Measurements from ENCODE around the gene OLFM1. TPM values are rescaled to one million over a fixed set of nuclear protein-coding genes. Genes with fewer than 3 reads are reported as not detected.

Gene OLFM1
- total RNA-seq, 1 donor = 4.4 TPM

DNA sequence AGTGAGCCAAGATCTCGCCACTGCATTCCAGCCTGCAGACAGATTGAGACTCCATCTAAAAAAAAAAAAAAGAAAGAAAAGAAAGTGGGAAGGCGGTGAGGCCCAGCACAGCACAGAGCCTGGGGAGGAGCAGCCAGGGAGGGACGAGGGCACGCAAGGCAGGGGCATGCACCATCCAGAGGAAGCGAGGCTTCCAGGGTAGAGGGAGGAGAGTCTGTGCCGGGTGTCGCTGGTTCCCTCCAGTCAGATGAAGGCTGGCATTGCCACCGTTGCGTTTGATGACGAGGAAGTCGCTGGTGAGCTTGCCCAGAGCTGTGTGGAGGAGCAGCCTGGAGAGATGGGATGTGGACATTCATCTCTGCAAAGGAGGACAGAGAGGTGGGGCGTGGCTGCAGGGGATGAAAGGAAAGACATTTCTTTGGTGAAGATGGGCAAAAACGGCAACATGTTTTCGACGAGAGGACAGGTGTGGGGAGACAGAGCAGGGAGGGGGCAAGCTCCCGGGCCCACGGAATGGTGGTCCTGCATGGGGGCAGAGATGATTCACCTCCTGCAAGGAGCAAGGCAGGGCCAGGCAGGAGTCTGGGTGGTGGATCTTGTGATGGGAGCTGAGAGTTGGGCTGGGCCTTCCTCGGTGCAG lies 18.6 kb upstream of the OLFM1 start:
- Histone ChIP-seq H3K9me3 (ENCODE audit: low read depth, low read length) (no peaks in the 10 kb centered on the region), H3K27me3 (ENCODE audit: insufficient read depth, low read length) (no peaks in the 10 kb centered on the region), H3K4me3 (ENCODE audit: low read length) (no peak overlapping the region), H3K4me1 (ENCODE audit: insufficient read depth, low read length) (no peaks in the 10 kb centered on the region)

GRCh38 chr9:135069558-135070197 lies 17.8 kb upstream of the OLFM1 start:
- Histone ChIP-seq H3K4me3 (ENCODE audit: low read length) (no peak overlapping the region), H3K27me3 (ENCODE audit: insufficient read depth, low read length) (peaks cover under 1% of the 10 kb centered on the region), H3K4me1 (ENCODE audit: insufficient read depth, low read length) (no peaks in the 10 kb centered on the region), H3K9me3 (ENCODE audit: low read depth, low read length) (no peaks in the 10 kb centered on the region)

- no peaks in the 10 kb centered on the region for H3K4me1 ChIP-seq (ENCODE audit: insufficient read depth, low read length)
- H3K27me3 ChIP-seq (ENCODE audit: insufficient read depth, low read length) = peaks cover 4% of the 10 kb centered on the region
- H3K4me3 ChIP-seq (ENCODE audit: low read length) = no peak overlapping the region
- H3K9me3 ChIP-seq (ENCODE audit: low read depth, low read length) = no peaks in the 10 kb centered on the region
These were observed 17.1 kb upstream of the OLFM1 start for GRCh38 chr9:135070198-135070951.

DNA sequence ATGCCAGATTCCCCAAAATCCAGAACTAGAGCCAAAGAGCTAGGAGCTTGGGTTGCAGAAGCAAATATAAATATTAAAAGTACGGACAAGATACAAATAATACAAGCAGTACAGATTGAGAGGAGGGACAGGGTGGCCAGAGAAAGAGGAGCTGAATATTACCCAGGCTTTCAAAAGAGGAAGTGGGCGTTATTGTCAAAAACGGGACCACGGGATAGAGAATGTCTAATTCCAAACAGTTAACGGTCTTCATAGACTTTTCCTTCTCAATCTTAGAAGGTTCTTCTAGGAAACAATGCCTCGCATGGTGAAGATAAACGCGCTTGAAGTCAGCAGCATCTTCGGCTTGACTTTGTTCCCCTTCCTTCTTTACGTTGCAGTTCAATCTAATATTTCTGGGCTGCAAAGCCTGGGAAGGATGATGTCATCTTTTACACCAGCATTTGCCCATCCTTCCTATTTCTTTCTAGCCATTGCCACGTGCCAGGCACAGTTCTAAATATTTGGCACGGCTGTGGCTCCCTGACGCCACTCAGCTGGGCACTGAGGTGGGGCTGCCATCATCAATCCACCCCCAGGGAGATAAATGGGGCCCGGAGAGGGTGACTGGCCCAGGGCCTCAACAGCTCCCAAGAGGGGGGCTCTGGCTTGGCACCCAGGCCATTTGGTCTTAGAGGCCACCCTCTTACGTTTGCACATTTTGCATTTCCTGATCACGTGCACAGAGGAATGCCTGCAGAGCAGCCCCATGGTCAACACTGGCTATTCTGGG lies 16.3 kb upstream of the OLFM1 start:
- Histone ChIP-seq H3K4me3 (ENCODE audit: low read length) (no peak overlapping the region), H3K4me1 (ENCODE audit: insufficient read depth, low read length) (no peaks in the 10 kb centered on the region), H3K27me3 (ENCODE audit: insufficient read depth, low read length) (peaks cover 4% of the 10 kb centered on the region), H3K9me3 (ENCODE audit: low read depth, low read length) (no peaks in the 10 kb centered on the region)

- no peaks in the 10 kb centered on the region for H3K4me1 ChIP-seq (ENCODE audit: insufficient read depth, low read length)
- peaks cover 14% of the 10 kb centered on the region for H3K27me3 ChIP-seq (ENCODE audit: insufficient read depth, low read length)
- no peaks in the 10 kb centered on the region for H3K9me3 ChIP-seq (ENCODE audit: low read depth, low read length)
- H3K4me3 ChIP-seq (ENCODE audit: low read length) = no peak overlapping the region
These were observed 14.3 kb upstream of the OLFM1 start for GRCh38 chr9:135073081-135073740.

DNA sequence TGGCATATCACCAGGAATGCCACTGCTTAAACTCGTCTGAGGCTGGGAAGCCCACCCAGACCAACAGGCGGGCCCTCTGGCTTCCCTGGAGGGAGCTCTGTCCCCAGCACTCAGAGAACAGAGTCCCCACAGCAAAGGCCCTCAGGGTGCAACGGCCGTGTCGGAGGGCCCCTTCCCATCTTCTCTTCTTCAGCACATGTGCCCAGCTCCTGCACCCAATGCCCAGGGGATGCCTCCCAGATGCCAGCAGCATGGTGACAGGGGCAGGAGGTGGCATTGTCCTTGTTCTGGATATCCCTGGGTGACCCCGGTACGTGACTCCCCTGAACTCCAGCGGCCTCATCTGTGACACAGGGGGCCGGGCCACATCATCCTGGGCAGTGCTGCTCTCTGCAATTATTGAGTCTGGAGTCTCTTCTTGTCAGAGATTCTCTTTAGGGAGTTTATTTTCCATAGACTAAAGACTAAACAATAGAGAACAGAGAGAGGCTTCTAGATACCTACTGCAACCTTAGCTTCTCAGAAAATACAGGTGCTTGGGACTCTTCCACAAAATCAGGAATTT lies 13.6 kb upstream of the OLFM1 start:
- H3K4me3 ChIP-seq (ENCODE audit: low read length) = no peak overlapping the region
- H3K4me1 ChIP-seq (ENCODE audit: insufficient read depth, low read length) = no peaks in the 10 kb centered on the region
- H3K27me3 ChIP-seq (ENCODE audit: insufficient read depth, low read length) = peaks cover 14% of the 10 kb centered on the region
- no peaks in the 10 kb centered on the region for H3K9me3 ChIP-seq (ENCODE audit: low read depth, low read length)

- no peaks in the 10 kb centered on the region for H3K4me1 ChIP-seq (ENCODE audit: insufficient read depth, low read length)
- H3K9me3 ChIP-seq (ENCODE audit: low read depth, low read length) = no peaks in the 10 kb centered on the region
- no peak overlapping the region for H3K4me3 ChIP-seq (ENCODE audit: low read length)
- H3K27me3 ChIP-seq (ENCODE audit: insufficient read depth, low read length) = peaks cover 14% of the 10 kb centered on the region
These were observed 12.9 kb upstream of the OLFM1 start for GRCh38 chr9:135074354-135075233.

- no peaks in the 10 kb centered on the region for H3K4me1 ChIP-seq (ENCODE audit: insufficient read depth, low read length)
- peaks cover 14% of the 10 kb centered on the region for H3K27me3 ChIP-seq (ENCODE audit: insufficient read depth, low read length)
- no peak overlapping the region for H3K4me3 ChIP-seq (ENCODE audit: low read length)
- no peaks in the 10 kb centered on the region for H3K9me3 ChIP-seq (ENCODE audit: low read depth, low read length)
These were observed 12.0 kb upstream of the OLFM1 start for GRCh38 chr9:135075234-135076142.

DNA sequence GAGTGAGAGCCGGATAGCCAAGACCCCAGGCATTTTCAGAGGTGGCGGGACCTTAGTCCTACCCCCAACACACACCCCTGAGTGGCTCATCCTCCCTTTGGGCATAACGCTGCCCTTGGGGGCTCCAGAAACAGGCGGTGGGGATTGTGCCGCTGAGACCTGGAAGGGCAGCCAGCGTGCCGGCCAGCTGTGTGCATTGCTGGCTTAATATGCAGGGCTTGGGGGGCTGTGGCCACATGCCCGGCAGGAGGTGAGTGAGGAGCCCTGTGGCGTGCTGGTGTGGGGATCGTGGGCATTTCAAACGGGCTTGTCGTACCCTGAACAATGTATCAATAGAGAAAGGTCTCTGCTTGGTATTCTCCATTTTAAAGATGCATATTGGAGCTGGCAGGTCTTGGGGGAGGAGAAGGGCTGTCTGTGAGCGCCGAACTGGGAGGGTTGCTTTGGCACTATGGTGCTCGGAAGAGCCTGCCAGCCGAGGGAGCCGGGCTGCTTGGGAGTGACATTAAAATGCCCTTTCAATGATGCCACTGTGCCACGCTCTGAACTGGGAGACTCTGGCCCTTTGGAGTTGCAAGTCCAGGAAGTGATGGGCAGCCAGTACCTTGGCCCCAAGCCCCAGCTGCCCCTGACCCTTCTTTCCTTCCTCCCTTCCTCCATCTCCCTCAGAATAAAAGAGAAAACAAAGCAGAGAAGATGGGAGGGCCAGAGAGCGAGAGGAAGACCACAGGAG lies 11.2 kb upstream of the OLFM1 start:
- peaks cover 14% of the 10 kb centered on the region for H3K27me3 ChIP-seq (ENCODE audit: insufficient read depth, low read length)
- H3K4me3 ChIP-seq (ENCODE audit: low read length) = no peak overlapping the region
- no peaks in the 10 kb centered on the region for H3K9me3 ChIP-seq (ENCODE audit: low read depth, low read length)
- H3K4me1 ChIP-seq (ENCODE audit: insufficient read depth, low read length) = no peaks in the 10 kb centered on the region

DNA sequence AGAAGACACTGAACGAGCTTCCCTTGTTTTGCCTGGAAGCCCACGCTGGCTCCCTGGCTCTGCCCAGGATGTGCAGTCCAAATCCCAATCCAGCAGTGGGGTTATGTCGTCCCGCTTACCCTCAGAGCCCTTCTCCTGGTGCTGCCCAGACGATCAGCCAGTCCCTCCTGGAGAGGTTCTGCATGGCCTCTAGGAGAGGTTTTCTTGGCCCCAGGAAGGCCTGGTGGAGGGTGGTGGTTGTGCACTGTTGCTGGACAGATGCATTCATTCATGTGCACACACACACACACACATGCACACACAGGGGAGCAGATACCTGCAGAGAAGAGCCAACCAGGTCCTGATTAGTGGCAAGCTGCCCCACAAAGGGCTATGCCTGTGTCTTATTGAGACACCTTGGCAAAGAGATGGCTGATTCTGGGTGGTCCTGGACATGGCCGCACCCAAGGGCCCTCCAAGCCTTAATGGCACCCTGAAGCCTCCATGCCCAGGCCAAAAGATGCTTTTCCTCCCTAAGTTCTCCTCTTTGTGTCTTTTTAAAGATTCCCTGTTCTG lies 10.5 kb upstream of the OLFM1 start:
- Histone ChIP-seq H3K4me3 (ENCODE audit: low read length) (no peak overlapping the region), H3K27me3 (ENCODE audit: insufficient read depth, low read length) (peaks cover 14% of the 10 kb centered on the region), H3K9me3 (ENCODE audit: low read depth, low read length) (no peaks in the 10 kb centered on the region), H3K4me1 (ENCODE audit: insufficient read depth, low read length) (no peaks in the 10 kb centered on the region)

DNA sequence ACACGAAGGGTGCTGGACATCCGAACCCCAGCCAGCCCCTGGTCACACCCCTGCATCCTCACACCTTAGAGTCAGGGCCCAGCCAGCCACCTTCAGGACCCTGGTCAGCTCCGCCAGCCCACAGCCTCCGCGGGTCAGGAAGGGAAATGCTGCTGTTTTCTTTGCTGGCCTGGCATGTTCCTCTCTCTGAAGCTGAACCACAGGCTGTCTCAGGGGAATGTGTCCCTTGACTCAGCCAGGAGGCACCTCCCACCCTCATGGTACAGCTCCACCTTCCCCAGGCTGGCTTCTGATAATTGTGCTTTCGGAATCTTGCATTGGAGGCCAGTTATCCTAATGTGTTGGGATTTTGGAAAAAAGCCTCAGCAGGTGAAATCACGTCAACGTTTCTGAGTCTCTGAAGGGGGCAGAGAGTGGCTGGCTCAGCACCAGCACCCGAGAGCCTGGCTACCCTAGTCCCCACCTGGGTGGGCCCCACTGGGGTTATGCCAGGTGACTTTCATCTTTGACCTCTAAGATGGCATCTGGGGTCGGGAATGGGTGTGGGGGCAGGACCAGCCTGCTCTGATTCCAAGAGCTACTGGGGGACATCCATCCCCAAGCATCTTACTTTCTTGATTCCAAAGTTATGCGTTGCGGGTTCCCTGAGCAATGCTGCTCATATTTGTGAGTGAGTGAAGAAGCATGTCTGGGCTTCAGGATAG lies 9.8 kb upstream of the OLFM1 start:
- Histone ChIP-seq H3K27me3 (ENCODE audit: insufficient read depth, low read length) (peaks cover 14% of the 10 kb centered on the region), H3K4me1 (ENCODE audit: insufficient read depth, low read length) (no peaks in the 10 kb centered on the region), H3K9me3 (ENCODE audit: low read depth, low read length) (no peaks in the 10 kb centered on the region), H3K4me3 (ENCODE audit: low read length) (no peak overlapping the region)

GRCh38 chr9:135078361-135078821 lies 9.1 kb upstream of the OLFM1 start:
- Histone ChIP-seq H3K9me3 (ENCODE audit: low read depth, low read length) (no peaks in the 10 kb centered on the region), H3K4me3 (ENCODE audit: low read length) (no peak overlapping the region), H3K27me3 (ENCODE audit: insufficient read depth, low read length) (peaks cover 14% of the 10 kb centered on the region), H3K4me1 (ENCODE audit: insufficient read depth, low read length) (no peaks in the 10 kb centered on the region)
